ENCODE results near the gene AGO3. TPM values are rescaled to one million over a fixed set of nuclear protein-coding genes. Genes with fewer than 3 reads are reported as not detected.

The AGO3 gene
- total RNA-seq, 1 donor from 2014 or later = 27.0 TPM

DNA sequence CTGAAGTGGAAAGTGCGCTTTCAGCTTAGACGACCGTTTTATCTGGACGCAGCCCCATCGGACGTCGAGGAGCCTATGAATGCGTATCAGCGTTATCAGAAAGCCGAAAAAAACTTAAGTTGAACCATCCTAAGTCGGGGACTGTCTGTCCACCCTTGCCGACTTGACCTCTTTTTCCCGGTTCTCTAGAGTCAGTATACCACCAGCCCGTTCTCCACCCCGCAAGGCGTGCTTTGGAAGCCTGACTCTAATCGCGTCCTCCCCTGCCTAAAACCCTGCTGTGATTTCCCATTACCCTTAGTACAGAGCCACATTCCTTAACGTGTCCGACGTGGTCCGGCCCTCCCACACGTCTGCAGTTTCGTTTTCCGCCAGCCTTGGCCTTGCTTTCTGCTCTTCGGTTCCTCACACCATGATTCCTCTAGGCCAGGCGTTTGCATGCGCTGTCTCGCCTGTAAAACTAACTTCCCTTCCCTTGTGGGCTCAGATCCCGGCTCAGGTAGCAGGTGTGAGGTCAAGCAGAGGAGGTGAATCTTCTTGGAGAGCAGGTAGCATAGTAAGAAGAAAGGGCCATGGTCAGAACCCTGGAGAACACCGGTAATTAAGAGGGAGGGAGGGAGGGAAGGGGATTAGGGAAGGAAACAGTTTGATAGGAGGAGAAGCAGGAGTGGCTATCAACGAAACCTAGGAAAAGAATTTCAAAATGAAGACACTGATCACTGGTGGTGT lies 158.7 kb downstream of the AGO3 start:
- FAIRE-seq = no peak
- DNase-seq (ENCODE audit: low read depth) = peak; percentile 57
- H3K27ac ChIP-seq (ENCODE audit: low read depth, low read length) = peak overlapping the region; percentile 85
- no peaks in the 10 kb centered on the region for H3K27me3 ChIP-seq (ENCODE audit: insufficient read depth, low read length)
- peaks cover 10% of the 10 kb centered on the region for H3K4me1 Mint-ChIP-seq (ENCODE audit: low read depth, unreplicated experiment)
- no peaks in the 10 kb centered on the region for H3K9me3 Mint-ChIP-seq (ENCODE audit: unreplicated experiment)
- peak overlapping the region; percentile 95 for H3K4me3 Mint-ChIP-seq (ENCODE audit: unreplicated experiment)
- H3K36me3 Mint-ChIP-seq (ENCODE audit: low read depth, unreplicated experiment) = peaks cover 18% of the 10 kb centered on the region
- peaks cover 44% of the 10 kb centered on the region for H3K79me2 ChIP-seq (ENCODE audit: insufficient read depth, low read length)
- H3K4me2 ChIP-seq (ENCODE audit: low read length) = peak overlapping the region; percentile 97
- no peaks in the 10 kb centered on the region for H3K9me3 ChIP-seq (ENCODE audit: insufficient read depth, low read depth, low read length)
- peaks cover 24% of the 10 kb centered on the region for H3K36me3 ChIP-seq (ENCODE audit: insufficient read depth, low read length)
- peak overlapping the region; percentile 94 for H3K9ac ChIP-seq (ENCODE audit: low read length)
- peak overlapping the region; percentile 97 for H3K4me3 ChIP-seq (ENCODE audit: insufficient read depth, low read depth, low read length)
- no peaks in the 10 kb centered on the region for H3K27me3 Mint-ChIP-seq (ENCODE audit: low read depth, unreplicated experiment)
- TF ChIP-seq EZH2 (IDR thresholded peaks at IDR 0.05; ENCODE audit: insufficient read depth, low read length) (no peak), CTCF (IDR thresholded peaks at IDR 0.05; ENCODE audit: insufficient read depth, low read depth, low read length) (no peak)
- peaks cover 30% of the 10 kb centered on the region for H4K20me1 ChIP-seq (ENCODE audit: insufficient read depth, low read length)
- H2AFZ ChIP-seq (ENCODE audit: low read depth, low read length) = peak overlapping the region; percentile 97
- peaks cover 16% of the 10 kb centered on the region for H3K4me1 ChIP-seq (ENCODE audit: insufficient read depth, low read length)
- peak overlapping the region; percentile 99 for H3K27ac Mint-ChIP-seq (ENCODE audit: unreplicated experiment)

- H3K27me3 Mint-ChIP-seq (ENCODE audit: low read depth, unreplicated experiment) = no peaks in the 10 kb centered on the region
- peaks cover 44% of the 10 kb centered on the region for H3K79me2 ChIP-seq (ENCODE audit: insufficient read depth, low read length)
- no peaks in the 10 kb centered on the region for H3K9me3 Mint-ChIP-seq (ENCODE audit: unreplicated experiment)
- H3K4me3 Mint-ChIP-seq (ENCODE audit: unreplicated experiment) = no peak overlapping the region
- H3K27ac Mint-ChIP-seq (ENCODE audit: unreplicated experiment) = no peak overlapping the region
- H4K20me1 ChIP-seq (ENCODE audit: insufficient read depth, low read length) = peaks cover 36% of the 10 kb centered on the region
- H3K4me2 ChIP-seq (ENCODE audit: low read length) = no peak overlapping the region
- FAIRE-seq = no peak
- H3K27me3 ChIP-seq (ENCODE audit: insufficient read depth, low read length) = no peaks in the 10 kb centered on the region
- H3K9ac ChIP-seq (ENCODE audit: low read length) = no peak overlapping the region
- H3K9me3 ChIP-seq (ENCODE audit: insufficient read depth, low read depth, low read length) = no peaks in the 10 kb centered on the region
- no peak overlapping the region for H3K4me3 ChIP-seq (ENCODE audit: insufficient read depth, low read depth, low read length)
- peaks cover 13% of the 10 kb centered on the region for H3K4me1 ChIP-seq (ENCODE audit: insufficient read depth, low read length)
- no peak for TF ChIP-seq CTCF (IDR thresholded peaks at IDR 0.05; ENCODE audit: insufficient read depth, low read depth, low read length)
- peaks cover 21% of the 10 kb centered on the region for H3K36me3 Mint-ChIP-seq (ENCODE audit: low read depth, unreplicated experiment)
- peaks cover 27% of the 10 kb centered on the region for H3K36me3 ChIP-seq (ENCODE audit: insufficient read depth, low read length)
- no peak overlapping the region for H3K27ac ChIP-seq (ENCODE audit: low read depth, low read length)
- H3K4me1 Mint-ChIP-seq (ENCODE audit: low read depth, unreplicated experiment) = peaks cover 10% of the 10 kb centered on the region
- no peak overlapping the region for H2AFZ ChIP-seq (ENCODE audit: low read depth, low read length)
- no peak for DNase-seq (ENCODE audit: low read depth)
Measured at GRCh38 chr1:36091141-36091540, 160.2 kb downstream of the AGO3 start.

GRCh38 chr1:36091698-36092097 lies 160.8 kb downstream of the AGO3 start:
- Histone ChIP-seq H2AFZ (ENCODE audit: low read depth, low read length) (no peak overlapping the region), H3K4me1 (ENCODE audit: insufficient read depth, low read length) (peaks cover 13% of the 10 kb centered on the region), H3K4me2 (ENCODE audit: low read length) (no peak overlapping the region), H3K9me3 (ENCODE audit: insufficient read depth, low read depth, low read length) (no peaks in the 10 kb centered on the region), H3K4me3 (ENCODE audit: insufficient read depth, low read depth, low read length) (no peak overlapping the region), H4K20me1 (ENCODE audit: insufficient read depth, low read length) (peaks cover 36% of the 10 kb centered on the region), H3K36me3 (ENCODE audit: insufficient read depth, low read length) (peaks cover 27% of the 10 kb centered on the region), H3K79me2 (ENCODE audit: insufficient read depth, low read length) (peaks cover 44% of the 10 kb centered on the region), H3K27ac (ENCODE audit: low read depth, low read length) (no peak overlapping the region), H3K9ac (ENCODE audit: low read length) (no peak overlapping the region), H3K27me3 (ENCODE audit: insufficient read depth, low read length) (no peaks in the 10 kb centered on the region)
- Mint-ChIP-seq H3K9me3 (ENCODE audit: unreplicated experiment) (no peaks in the 10 kb centered on the region), H3K27ac (ENCODE audit: unreplicated experiment) (no peak overlapping the region), H3K27me3 (ENCODE audit: low read depth, unreplicated experiment) (no peaks in the 10 kb centered on the region), H3K36me3 (ENCODE audit: low read depth, unreplicated experiment) (peaks cover 23% of the 10 kb centered on the region), H3K4me3 (ENCODE audit: unreplicated experiment) (no peak overlapping the region), H3K4me1 (ENCODE audit: low read depth, unreplicated experiment) (peaks cover 10% of the 10 kb centered on the region)
- DNase-seq (ENCODE audit: low read depth) (no peak), FAIRE-seq (no peak)
- TF ChIP-seq CTCF (IDR thresholded peaks at IDR 0.05; ENCODE audit: insufficient read depth, low read depth, low read length) = no peak

Data from astrocyte (in vitro differentiated cells and primary cell).